ENCODE measurements around the gene LRP2.
A peak's percentile ranks its signal among the peaks of the same experiment; 100 is the strongest.
"Not testable (repeated sequence)": the region's sequence is repeated elsewhere in the genome, so short reads cannot be mapped to it uniquely, and the experiment has no call there.

The LRP2 gene

GRCh38 chr2:169164311-169164710 lies 198.0 kb downstream of the LRP2 start:
- no peak for DNase-seq

GRCh38 chr2:169162613-169163012 lies 199.7 kb downstream of the LRP2 start:
- no peak for DNase-seq

- no peak for DNase-seq
Observed at GRCh38 chr2:169160926-169161481, 201.3 kb downstream of the LRP2 start.

GRCh38 chr2:169159686-169160085 lies 202.6 kb downstream of the LRP2 start:
- DNase-seq, result no peak

GRCh38 chr2:169158874-169159273 lies 203.5 kb downstream of the LRP2 start:
- no peak for DNase-seq

GRCh38 chr2:169146220-169146619 lies 216.1 kb downstream of the LRP2 start:
- no peak for DNase-seq

GRCh38 chr2:169143998-169144397 lies 218.3 kb downstream of the LRP2 start:
- DNase-seq, result no peak

GRCh38 chr2:169141713-169142352 lies 220.5 kb downstream of the LRP2 start:
- peak in 1 of 2 experiments; percentile 71 for DNase-seq

GRCh38 chr2:169139993-169140767 lies 222.2 kb downstream of the LRP2 start:
- no peak for DNase-seq

- no peak for DNase-seq
Observed at GRCh38 chr2:169139145-169139544, 223.2 kb downstream of the LRP2 start.

GRCh38 chr2:169137924-169138323 lies 224.4 kb downstream of the LRP2 start:
- no peak for DNase-seq

GRCh38 chr2:169136885-169137534 lies 225.3 kb downstream of the LRP2 start:
- DNase-seq, result no peak

GRCh38 chr2:169136428-169136827 lies 225.9 kb downstream of the LRP2 start:
- not testable (repeated sequence) for DNase-seq

- DNase-seq, result not testable (repeated sequence)
Observed at GRCh38 chr2:169134272-169134671, 228.1 kb downstream of the LRP2 start.

- peak; percentile 22 to 59 for DNase-seq
Observed at GRCh38 chr2:169131587-169132512, 230.5 kb downstream of the LRP2 start.

GRCh38 chr2:169129703-169130243 lies 232.6 kb downstream of the LRP2 start:
- no peak for DNase-seq

- no peak for DNase-seq
Observed at GRCh38 chr2:169119851-169120250, 242.5 kb downstream of the LRP2 start.

- no peak for DNase-seq
Observed at GRCh38 chr2:169119123-169119760, 243.1 kb downstream of the LRP2 start.

- no peak for DNase-seq
Observed at GRCh38 chr2:169118060-169118459, 244.3 kb downstream of the LRP2 start.

GRCh38 chr2:169116993-169117392 lies 245.3 kb downstream of the LRP2 start:
- DNase-seq, result no peak

- DNase-seq, result no peak
Observed at GRCh38 chr2:169116327-169116726, 246.0 kb downstream of the LRP2 start.

GRCh38 chr2:169114056-169114455 lies 248.3 kb downstream of the LRP2 start:
- DNase-seq, result no peak

Data from NCI-H526 (cell line).